Heart left ventricle (tissue), 13 donors: ENCODE results near the gene PRIMA1.

Source experiments
- POLR2A ChIP-seq, 2 donors: fragments of 450-650 bp; IDR thresholded peaks; one replicate each; pipeline ENCODE4 v1.6.1; 2017; ENCODE audit warnings: antibody characterized with exemption in 2 of 2, mild to moderate bottlenecking in 2 of 2, moderate library complexity in 2 of 2
- TF ChIP-seq, protein P1 (sequence below), 12 donors: fragments of 200-600 bp; sonication (generic) in 4 of 12; IDR thresholded peaks; one replicate each; pipeline versions ENCODE4 v1.5.0 to v1.8.0; 2018 to 2022; ENCODE audit warnings: antibody characterized with exemption in 12 of 12, mild to moderate bottlenecking in 5 of 12
- donor health status: ischemic (EF 13 %, LVEDD 7.1; RV severe dilation, severe dysfunction).
- donor health status: DM: no; HTN: yes; CAD: no.
- donor health status: DM: no; HTN: no; CAD: no.
- donor health status: ischemic (EF 25% LVEDD 6.9; RV normal size, moderate dysfunction).
- donor health status: ischemic (EF 25% LVEDD 5.7; RV mildly dilated, moderate dysfunction).
- donor health status: ischemic (EF 35%, LVEDD 5.7; RV mildly dilated, moderate dysfunction).
- donor health status: nonischemic (EF 11% LVEDD 7.7; RV severe dilation, severe dysfunction).
- donor health status: DM: yes; HTN: yes; CAD: no.
- donor health status: PGD.
- donor health status: ischemic (EF 29% LVEDD 5.4; RV normal size, mild dysfunction).
- donor health status: nonischemic (EF 23%, LVEDD 6.1; RV moderate dilation, normal function).

GRCh38 chr14:93747560-93747959 lies 40.7 kb downstream of the PRIMA1 start:
- TF ChIP-seq, protein P1, sequence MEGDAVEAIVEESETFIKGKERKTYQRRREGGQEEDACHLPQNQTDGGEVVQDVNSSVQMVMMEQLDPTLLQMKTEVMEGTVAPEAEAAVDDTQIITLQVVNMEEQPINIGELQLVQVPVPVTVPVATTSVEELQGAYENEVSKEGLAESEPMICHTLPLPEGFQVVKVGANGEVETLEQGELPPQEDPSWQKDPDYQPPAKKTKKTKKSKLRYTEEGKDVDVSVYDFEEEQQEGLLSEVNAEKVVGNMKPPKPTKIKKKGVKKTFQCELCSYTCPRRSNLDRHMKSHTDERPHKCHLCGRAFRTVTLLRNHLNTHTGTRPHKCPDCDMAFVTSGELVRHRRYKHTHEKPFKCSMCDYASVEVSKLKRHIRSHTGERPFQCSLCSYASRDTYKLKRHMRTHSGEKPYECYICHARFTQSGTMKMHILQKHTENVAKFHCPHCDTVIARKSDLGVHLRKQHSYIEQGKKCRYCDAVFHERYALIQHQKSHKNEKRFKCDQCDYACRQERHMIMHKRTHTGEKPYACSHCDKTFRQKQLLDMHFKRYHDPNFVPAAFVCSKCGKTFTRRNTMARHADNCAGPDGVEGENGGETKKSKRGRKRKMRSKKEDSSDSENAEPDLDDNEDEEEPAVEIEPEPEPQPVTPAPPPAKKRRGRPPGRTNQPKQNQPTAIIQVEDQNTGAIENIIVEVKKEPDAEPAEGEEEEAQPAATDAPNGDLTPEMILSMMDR (IDR thresholded peaks at IDR 0.05) = no peak
- no peak for TF ChIP-seq POLR2A (IDR thresholded peaks at IDR 0.05)
